Measurements from ENCODE around the gene FSTL4. TPM values are rescaled to one million over a fixed set of nuclear protein-coding genes. Genes with fewer than 3 reads are reported as not detected.

FSTL4 gene
- total and polyA plus RNA-seq, 2 of the 13 experiments (the other 11 are each of a cell fraction or from before 2014, with no cell fraction given), result 2.1 to 3.0 TPM

- H3K4me2 ChIP-seq (ENCODE audit: low read depth, low read length), result no peak overlapping the region
- no peak overlapping the region for H2AFZ ChIP-seq (ENCODE audit: low read length)
- intact Hi-C loops (cut with micrococcal nuclease; ENCODE audit: unreplicated experiment), result no loop called here
- H3K27me3 ChIP-seq (ENCODE audit: control insufficient read depth in 1 of 2, insufficient read depth in 2 of 2, low read length in 2 of 2), result peaks cover 5 to 14% of the 10 kb centered on the region in 2 experiments
- DNase-seq (ENCODE audit: low spot score) (no peak), ATAC-seq (no peak), FAIRE-seq (no peak)
- no TSS peak for BruUV-seq (replicated peaks)
- ChIA-PET POLR2A (no interaction called here), CTCF (ENCODE audit: low intra/inter-chr PET ratio, low total read pairs) (no interaction called here)
- in situ Hi-C loops (cut with HindIII; ENCODE audit: extremely low pct_ligation_motif_present, low pct_unique_long_range_greater_than_20kb), result no loop called here
- 19% methylated on average over 1 of the region's 1 CpG for WGBS (ENCODE audit: low lambda C conversion rate)
- no peak overlapping the region for H3K27ac ChIP-seq (ENCODE audit: extremely low read length, insufficient read depth, low read length)
- no peaks in the 10 kb centered on the region for H4K20me1 ChIP-seq (ENCODE audit: insufficient read depth, low read length)
- no peaks in the 10 kb centered on the region for H3K79me2 ChIP-seq (ENCODE audit: insufficient read depth, low read length)
- H3K9me3 ChIP-seq (ENCODE audit: low read length), result no peaks in the 10 kb centered on the region
- no peak overlapping the region for H3K4me3 ChIP-seq (replicated peaks in 1 of 3; ENCODE audit: insufficient read depth in 1 of 3, low read depth in 2 of 3, low read length in 3 of 3)
- H3K36me3 ChIP-seq (replicated peaks in 1 of 2; ENCODE audit: control insufficient read depth in 1 of 2, insufficient read depth in 2 of 2, low read length in 2 of 2), result no peaks in the 10 kb centered on the region
- H3K9ac ChIP-seq (ENCODE audit: insufficient read depth, low read depth, low read length), result no peak overlapping the region
- no peaks in the 10 kb centered on the region for H3K4me1 ChIP-seq (ENCODE audit: insufficient read depth, low read length)
- TF ChIP-seq PAXIP1 (CRISPR knock-in tag; conservative IDR thresholded peaks at IDR 0.05), result no peak
- TF ChIP-seq ZNF367 (CRISPR knock-in tag; IDR thresholded peaks at IDR 0.05; ENCODE audit: borderline replicate concordance), result no peak
- no peak for TF ChIP-seq MXI1 (IDR thresholded peaks at IDR 0.05; ENCODE audit: borderline replicate concordance, low read depth, low read length)
- no peak for TF ChIP-seq DNMT1 (CRISPR knock-in tag; IDR thresholded peaks at IDR 0.05)
- TF ChIP-seq ATF2 (CRISPR knock-in tag; IDR thresholded peaks at IDR 0.05), result no peak
- no peak for TF ChIP-seq RERE (CRISPR knock-in tag; IDR thresholded peaks at IDR 0.05; ENCODE audit: low read depth)
- TF ChIP-seq ZNF335 (CRISPR knock-in tag; IDR thresholded peaks at IDR 0.05), result no peak
- TF ChIP-seq ZNF580 (CRISPR knock-in tag; IDR thresholded peaks at IDR 0.05; ENCODE audit: borderline replicate concordance, low read depth), result no peak
- TF ChIP-seq TAF15 (IDR thresholded peaks at IDR 0.05; ENCODE audit: low read depth, low read length, poor library complexity, severe bottlenecking), result no peak
- TF ChIP-seq MED8 (CRISPR knock-in tag; IDR thresholded peaks at IDR 0.05; ENCODE audit: insufficient replicate concordance), result no peak
Observed at GRCh38 chr5:133445744-133446143, 166.6 kb downstream of the FSTL4 start.

All from HepG2 (cell line).